GM23338 (cell line): ENCODE measurements around the gene CAMK1. TPM values are rescaled to one million over a fixed set of nuclear protein-coding genes. Genes with fewer than 3 reads are reported as not detected.
A peak's percentile ranks its signal among the peaks of the same experiment; 100 is the strongest.

Source experiments
- ATAC-seq: fragments of 200-7000 bp; cut with Tn5 transposase; 3 replicates; pipeline ENCODE4 v1.9.1; 2020
- DNase-seq: peaks from one replicate; pipeline ENCODE4 v3.0.0-alpha.2; 2015; ENCODE audit warnings: low spot score
- H2AFZ ChIP-seq: fragments of 200-600 bp; sonication (generic); 2 replicates; pipeline ENCODE4 v1.8.0; 2016; ENCODE audit warnings: antibody characterized with exemption, mild to moderate bottlenecking, moderate library complexity
- H3F3A ChIP-seq: fragments of 200-600 bp; sonication (generic); replicated peaks from 2 replicates; pipeline ENCODE4 v1.8.0; 2017; ENCODE audit warnings: antibody characterized with exemption, mixed run types, low read depth
- H3K27ac ChIP-seq: fragments of 200-600 bp; sonication (generic); 2 replicates; pipeline ENCODE4 v1.6.1; 2016; ENCODE audit warnings: low read depth
- H3K27me3 ChIP-seq: fragments of 200-600 bp; sonication (generic); 2 replicates; pipeline ENCODE4 v1.8.0; 2016; ENCODE audit warnings: mild to moderate bottlenecking, mixed run types, moderate library complexity; ENCODE audit not compliant: insufficient read depth
- H3K36me3 ChIP-seq: fragments of 200-600 bp; sonication (generic); 2 replicates; pipeline ENCODE4 v1.8.0; 2016; ENCODE audit warnings: mild to moderate bottlenecking; ENCODE audit not compliant: insufficient read depth
- H3K4me1 ChIP-seq: fragments of 200-600 bp; sonication (generic); 2 replicates; pipeline ENCODE4 v1.8.0; 2016; ENCODE audit warnings: mild to moderate bottlenecking, moderate library complexity; ENCODE audit not compliant: insufficient read depth
- H3K4me2 ChIP-seq: fragments of 200-600 bp; sonication (generic); 2 replicates; pipeline ENCODE4 v1.7.1; 2017; ENCODE audit warnings: mixed run types
- H3K4me3 ChIP-seq: fragments of 200-600 bp; sonication (generic); 2 replicates; pipeline ENCODE4 v1.6.1; 2016; ENCODE audit warnings: mixed run types
- H3K79me2 ChIP-seq: fragments of 200-600 bp; sonication (generic); replicated peaks from 2 replicates; pipeline ENCODE4 v1.8.0; 2017; ENCODE audit warnings: mild to moderate bottlenecking; ENCODE audit not compliant: insufficient read depth
- H3K9me2 ChIP-seq: fragments of 200-600 bp; sonication (generic); 2 replicates; pipeline ENCODE4 v1.8.0; 2017; ENCODE audit not compliant: insufficient read depth
- H4K20me1 ChIP-seq: fragments of 200-600 bp; sonication (generic); replicated peaks from 2 replicates; pipeline ENCODE4 v1.8.0; 2017; ENCODE audit warnings: mild to moderate bottlenecking; ENCODE audit not compliant: insufficient read depth
- H3K27ac Mint-ChIP-seq: 2 replicates; pipeline ENCODE4 v1.8.0; 2020; ENCODE audit warnings: inconsistent platforms, mild to moderate bottlenecking, moderate library complexity, mixed read lengths
- H3K27me3 Mint-ChIP-seq: 3 replicates; pipeline ENCODE4 v1.8.0; 2022; ENCODE audit warnings: low read depth, mild to moderate bottlenecking, moderate library complexity, mixed read lengths, inconsistent platforms; ENCODE audit not compliant: insufficient read depth, poor library complexity
- H3K36me3 Mint-ChIP-seq: 3 replicates; pipeline ENCODE4 v1.8.0; 2021; ENCODE audit warnings: low read depth, mild to moderate bottlenecking, inconsistent platforms, moderate library complexity, mixed read lengths
- H3K4me1 Mint-ChIP-seq: 3 replicates; pipeline ENCODE4 v1.8.0; 2020; ENCODE audit warnings: mild to moderate bottlenecking, inconsistent platforms, mixed read lengths
- H3K4me3 Mint-ChIP-seq: 3 replicates; pipeline ENCODE4 v1.8.0; 2021; ENCODE audit warnings: moderate library complexity, mild to moderate bottlenecking, inconsistent platforms, mixed read lengths
- H3K9me3 Mint-ChIP-seq: 3 replicates; pipeline ENCODE4 v1.8.0; 2020; ENCODE audit warnings: moderate library complexity, mild to moderate bottlenecking, inconsistent platforms, mixed read lengths
- CREB1 ChIP-seq: fragments of 250-450 bp; sonication (Bioruptor Pico); IDR thresholded peaks from 2 replicates; pipeline ENCODE4 v1.5.0; 2020; ENCODE audit warnings: low read depth, mild to moderate bottlenecking, moderate library complexity
- EZH2 ChIP-seq: fragments of 200-600 bp; sonication (generic); IDR thresholded peaks from one replicate; pipeline ENCODE4 v1.8.0; 2017; ENCODE audit warnings: antibody characterized with exemption, mild to moderate bottlenecking, low read depth; ENCODE audit not compliant: unreplicated experiment
- EZH2phosphoT487 ChIP-seq: fragments of 200-600 bp; sonication (generic); IDR thresholded peaks from one replicate; pipeline ENCODE4 v1.8.1; 2018; ENCODE audit warnings: antibody characterized with exemption; ENCODE audit not compliant: unreplicated experiment
- JUNB ChIP-seq: IDR thresholded peaks from one replicate; pipeline ENCODE4 v1.6.1; 2016; ENCODE audit warnings: antibody characterized with exemption; ENCODE audit not compliant: unreplicated experiment
- NANOG ChIP-seq: IDR thresholded peaks from 2 replicates; pipeline ENCODE4 v1.6.1; 2016; ENCODE audit warnings: antibody characterized with exemption, borderline replicate concordance
- POLR2AphosphoS5 ChIP-seq: IDR thresholded peaks from 2 replicates; pipeline ENCODE4 v1.6.1; 2016; ENCODE audit warnings: antibody characterized with exemption, low read depth
- polyA plus RNA-seq: library from polyadenylated mRNA; unstranded; fragments of >200 nt; fragmentation: Nextera tagmentation; extraction: Ambion mirVana; gene quantifications from 2 replicates; pipeline ENCODE4 v1.2.1, GENCODE V29; 2016
- total RNA-seq: library from RNA; depleted of rRNA; stranded (reverse); fragments of >200 nt; shearing (Covaris generic); gene quantifications from 2 replicates; pipeline ENCODE4 v1.2.3, GENCODE V29; 2014
- TF ChIP-seq, protein P1 (sequence below): IDR thresholded peaks from 2 replicates; pipeline ENCODE4 v1.6.1; 2016; ENCODE audit warnings: antibody characterized with exemption
- TF ChIP-seq, protein P2 (sequence below): fragments of 250-450 bp; sonication (Bioruptor Pico); IDR thresholded peaks from 2 replicates; pipeline ENCODE4 v1.5.0; 2020; ENCODE audit warnings: mild to moderate bottlenecking, moderate library complexity
- TF ChIP-seq, protein P3 (sequence below): IDR thresholded peaks from one replicate; pipeline ENCODE4 v1.6.1; 2018; ENCODE audit warnings: antibody characterized with exemption; ENCODE audit not compliant: unreplicated experiment

CAMK1 gene
- total and polyA plus RNA-seq, 2 experiments from 2014 or later, result 4.4 TPM

DNA sequence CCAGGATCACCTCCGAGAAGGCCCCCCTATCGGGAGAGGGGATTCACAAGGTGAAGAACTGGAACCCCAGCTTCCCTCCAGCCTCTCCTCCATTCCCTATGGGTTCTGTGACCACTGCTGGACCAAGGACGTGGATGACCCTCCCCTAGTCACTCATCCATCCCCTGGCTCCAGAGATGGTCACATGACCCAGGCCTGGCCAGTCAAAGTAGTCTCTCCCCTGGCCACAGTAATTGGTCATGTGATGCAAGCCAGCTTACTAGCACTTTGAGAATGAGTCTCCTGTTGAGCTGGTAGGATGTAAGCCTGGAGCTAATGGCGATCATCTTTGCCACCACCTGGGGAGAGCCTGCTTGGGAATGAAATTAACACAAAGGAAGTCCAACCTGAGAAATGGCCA is 3.9 kb downstream of the CAMK1 start:
- ATAC-seq (peak; percentile 5), DNase-seq (peak; percentile 25)
- Histone ChIP-seq H4K20me1 (no peaks in the 10 kb centered on the region), H3K4me1 (no peaks in the 10 kb centered on the region), H2AFZ (no peak overlapping the region), H3K4me3 (no peak overlapping the region), H3K9me2 (no peaks in the 10 kb centered on the region), H3F3A (no peaks in the 10 kb centered on the region), H3K79me2 (no peaks in the 10 kb centered on the region), H3K36me3 (no peaks in the 10 kb centered on the region), H3K4me2 (no peak overlapping the region), H3K27me3 (peaks cover 43% of the 10 kb centered on the region), H3K27ac (no peak overlapping the region)
- Mint-ChIP-seq H3K36me3 (peaks cover 3% of the 10 kb centered on the region; the same call in 2 of the 3 replicates), H3K27ac (no peak overlapping the region), H3K9me3 (no peaks in the 10 kb centered on the region), H3K27me3 (peaks cover 40% of the 10 kb centered on the region), H3K4me3 (no peak overlapping the region), H3K4me1 (peaks cover 18% of the 10 kb centered on the region)
- TF ChIP-seq, protein P1, sequence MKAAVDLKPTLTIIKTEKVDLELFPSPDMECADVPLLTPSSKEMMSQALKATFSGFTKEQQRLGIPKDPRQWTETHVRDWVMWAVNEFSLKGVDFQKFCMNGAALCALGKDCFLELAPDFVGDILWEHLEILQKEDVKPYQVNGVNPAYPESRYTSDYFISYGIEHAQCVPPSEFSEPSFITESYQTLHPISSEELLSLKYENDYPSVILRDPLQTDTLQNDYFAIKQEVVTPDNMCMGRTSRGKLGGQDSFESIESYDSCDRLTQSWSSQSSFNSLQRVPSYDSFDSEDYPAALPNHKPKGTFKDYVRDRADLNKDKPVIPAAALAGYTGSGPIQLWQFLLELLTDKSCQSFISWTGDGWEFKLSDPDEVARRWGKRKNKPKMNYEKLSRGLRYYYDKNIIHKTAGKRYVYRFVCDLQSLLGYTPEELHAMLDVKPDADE, result no peak
- TF ChIP-seq EZH2 (no peak), EZH2phosphoT487 (no peak)

DNA sequence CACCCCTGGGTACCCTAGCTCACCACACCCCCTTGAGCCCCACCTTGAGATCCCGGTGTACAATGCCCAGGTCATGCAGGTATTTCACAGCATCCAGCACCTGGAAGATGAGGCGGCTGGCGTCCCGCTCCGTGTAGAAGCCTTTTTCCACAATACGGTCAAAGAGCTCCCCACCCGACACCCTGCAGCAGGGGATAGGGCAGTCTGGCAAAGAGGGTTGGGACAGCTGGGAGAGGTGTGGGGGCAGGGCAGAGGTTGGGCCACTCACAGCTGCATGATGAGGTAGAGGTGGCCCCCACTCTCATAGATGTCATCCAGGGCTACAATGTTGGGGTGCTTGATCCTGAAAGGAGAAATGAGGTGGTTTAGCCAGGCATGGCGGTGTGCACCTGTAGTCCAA is 6.9 kb downstream of the CAMK1 start:
- H4K20me1 ChIP-seq, result no peaks in the 10 kb centered on the region; the same call in 1 of the 2 replicates
- peak; percentile 53 for ATAC-seq
- TF ChIP-seq POLR2AphosphoS5, result no peak
- TF ChIP-seq, protein P2, sequence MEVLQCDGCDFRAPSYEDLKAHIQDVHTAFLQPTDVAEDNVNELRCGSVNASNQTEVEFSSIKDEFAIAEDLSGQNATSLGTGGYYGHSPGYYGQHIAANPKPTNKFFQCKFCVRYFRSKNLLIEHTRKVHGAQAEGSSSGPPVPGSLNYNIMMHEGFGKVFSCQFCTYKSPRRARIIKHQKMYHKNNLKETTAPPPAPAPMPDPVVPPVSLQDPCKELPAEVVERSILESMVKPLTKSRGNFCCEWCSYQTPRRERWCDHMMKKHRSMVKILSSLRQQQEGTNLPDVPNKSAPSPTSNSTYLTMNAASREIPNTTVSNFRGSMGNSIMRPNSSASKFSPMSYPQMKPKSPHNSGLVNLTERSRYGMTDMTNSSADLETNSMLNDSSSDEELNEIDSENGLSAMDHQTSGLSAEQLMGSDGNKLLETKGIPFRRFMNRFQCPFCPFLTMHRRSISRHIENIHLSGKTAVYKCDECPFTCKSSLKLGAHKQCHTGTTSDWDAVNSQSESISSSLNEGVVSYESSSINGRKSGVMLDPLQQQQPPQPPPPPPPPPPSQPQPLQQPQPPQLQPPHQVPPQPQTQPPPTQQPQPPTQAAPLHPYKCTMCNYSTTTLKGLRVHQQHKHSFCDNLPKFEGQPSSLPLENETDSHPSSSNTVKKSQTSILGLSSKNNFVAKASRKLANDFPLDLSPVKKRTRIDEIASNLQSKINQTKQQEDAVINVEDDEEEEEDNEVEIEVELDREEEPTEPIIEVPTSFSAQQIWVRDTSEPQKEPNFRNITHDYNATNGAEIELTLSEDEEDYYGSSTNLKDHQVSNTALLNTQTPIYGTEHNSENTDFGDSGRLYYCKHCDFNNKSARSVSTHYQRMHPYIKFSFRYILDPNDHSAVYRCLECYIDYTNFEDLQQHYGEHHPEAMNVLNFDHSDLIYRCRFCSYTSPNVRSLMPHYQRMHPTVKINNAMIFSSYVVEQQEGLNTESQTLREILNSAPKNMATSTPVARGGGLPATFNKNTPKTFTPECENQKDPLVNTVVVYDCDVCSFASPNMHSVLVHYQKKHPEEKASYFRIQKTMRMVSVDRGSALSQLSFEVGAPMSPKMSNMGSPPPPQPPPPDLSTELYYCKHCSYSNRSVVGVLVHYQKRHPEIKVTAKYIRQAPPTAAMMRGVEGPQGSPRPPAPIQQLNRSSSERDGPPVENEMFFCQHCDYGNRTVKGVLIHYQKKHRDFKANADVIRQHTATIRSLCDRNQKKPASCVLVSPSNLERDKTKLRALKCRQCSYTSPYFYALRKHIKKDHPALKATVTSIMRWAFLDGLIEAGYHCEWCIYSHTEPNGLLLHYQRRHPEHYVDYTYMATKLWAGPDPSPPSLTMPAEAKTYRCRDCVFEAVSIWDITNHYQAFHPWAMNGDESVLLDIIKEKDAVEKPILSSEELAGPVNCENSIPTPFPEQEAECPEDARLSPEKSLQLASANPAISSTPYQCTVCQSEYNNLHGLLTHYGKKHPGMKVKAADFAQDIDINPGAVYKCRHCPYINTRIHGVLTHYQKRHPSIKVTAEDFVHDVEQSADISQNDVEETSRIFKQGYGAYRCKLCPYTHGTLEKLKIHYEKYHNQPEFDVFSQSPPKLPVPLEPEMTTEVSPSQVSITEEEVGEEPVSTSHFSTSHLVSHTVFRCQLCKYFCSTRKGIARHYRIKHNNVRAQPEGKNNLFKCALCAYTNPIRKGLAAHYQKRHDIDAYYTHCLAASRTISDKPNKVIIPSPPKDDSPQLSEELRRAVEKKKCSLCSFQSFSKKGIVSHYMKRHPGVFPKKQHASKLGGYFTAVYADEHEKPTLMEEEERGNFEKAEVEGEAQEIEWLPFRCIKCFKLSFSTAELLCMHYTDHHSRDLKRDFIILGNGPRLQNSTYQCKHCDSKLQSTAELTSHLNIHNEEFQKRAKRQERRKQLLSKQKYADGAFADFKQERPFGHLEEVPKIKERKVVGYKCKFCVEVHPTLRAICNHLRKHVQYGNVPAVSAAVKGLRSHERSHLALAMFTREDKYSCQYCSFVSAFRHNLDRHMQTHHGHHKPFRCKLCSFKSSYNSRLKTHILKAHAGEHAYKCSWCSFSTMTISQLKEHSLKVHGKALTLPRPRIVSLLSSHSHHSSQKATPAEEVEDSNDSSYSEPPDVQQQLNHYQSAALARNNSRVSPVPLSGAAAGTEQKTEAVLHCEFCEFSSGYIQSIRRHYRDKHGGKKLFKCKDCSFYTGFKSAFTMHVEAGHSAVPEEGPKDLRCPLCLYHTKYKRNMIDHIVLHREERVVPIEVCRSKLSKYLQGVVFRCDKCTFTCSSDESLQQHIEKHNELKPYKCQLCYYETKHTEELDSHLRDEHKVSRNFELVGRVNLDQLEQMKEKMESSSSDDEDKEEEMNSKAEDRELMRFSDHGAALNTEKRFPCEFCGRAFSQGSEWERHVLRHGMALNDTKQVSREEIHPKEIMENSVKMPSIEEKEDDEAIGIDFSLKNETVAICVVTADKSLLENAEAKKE, result no peak
- TF ChIP-seq, protein P1, result no peak
- TF ChIP-seq EZH2phosphoT487, result no peak
- TF ChIP-seq CREB1 (CRISPR knock-in tag), result no peak
- TF ChIP-seq, protein P3, sequence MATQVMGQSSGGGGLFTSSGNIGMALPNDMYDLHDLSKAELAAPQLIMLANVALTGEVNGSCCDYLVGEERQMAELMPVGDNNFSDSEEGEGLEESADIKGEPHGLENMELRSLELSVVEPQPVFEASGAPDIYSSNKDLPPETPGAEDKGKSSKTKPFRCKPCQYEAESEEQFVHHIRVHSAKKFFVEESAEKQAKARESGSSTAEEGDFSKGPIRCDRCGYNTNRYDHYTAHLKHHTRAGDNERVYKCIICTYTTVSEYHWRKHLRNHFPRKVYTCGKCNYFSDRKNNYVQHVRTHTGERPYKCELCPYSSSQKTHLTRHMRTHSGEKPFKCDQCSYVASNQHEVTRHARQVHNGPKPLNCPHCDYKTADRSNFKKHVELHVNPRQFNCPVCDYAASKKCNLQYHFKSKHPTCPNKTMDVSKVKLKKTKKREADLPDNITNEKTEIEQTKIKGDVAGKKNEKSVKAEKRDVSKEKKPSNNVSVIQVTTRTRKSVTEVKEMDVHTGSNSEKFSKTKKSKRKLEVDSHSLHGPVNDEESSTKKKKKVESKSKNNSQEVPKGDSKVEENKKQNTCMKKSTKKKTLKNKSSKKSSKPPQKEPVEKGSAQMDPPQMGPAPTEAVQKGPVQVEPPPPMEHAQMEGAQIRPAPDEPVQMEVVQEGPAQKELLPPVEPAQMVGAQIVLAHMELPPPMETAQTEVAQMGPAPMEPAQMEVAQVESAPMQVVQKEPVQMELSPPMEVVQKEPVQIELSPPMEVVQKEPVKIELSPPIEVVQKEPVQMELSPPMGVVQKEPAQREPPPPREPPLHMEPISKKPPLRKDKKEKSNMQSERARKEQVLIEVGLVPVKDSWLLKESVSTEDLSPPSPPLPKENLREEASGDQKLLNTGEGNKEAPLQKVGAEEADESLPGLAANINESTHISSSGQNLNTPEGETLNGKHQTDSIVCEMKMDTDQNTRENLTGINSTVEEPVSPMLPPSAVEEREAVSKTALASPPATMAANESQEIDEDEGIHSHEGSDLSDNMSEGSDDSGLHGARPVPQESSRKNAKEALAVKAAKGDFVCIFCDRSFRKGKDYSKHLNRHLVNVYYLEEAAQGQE, result no peak
- TF ChIP-seq NANOG, result no peak
- no peak for TF ChIP-seq JUNB

More for the DNA sequence above, 6.9 kb downstream of the CAMK1 start:
- Histone ChIP-seq H3K27me3 (peaks cover 15% of the 10 kb centered on the region; the same call in 1 of the 2 replicates), H2AFZ (no peak overlapping the region), H3K36me3 (no peaks in the 10 kb centered on the region; the same call in 1 of the 2 replicates), H3K4me3 (no peak overlapping the region), H3K79me2 (no peaks in the 10 kb centered on the region), H3K9me2 (no peaks in the 10 kb centered on the region), H3K4me1 (no peaks in the 10 kb centered on the region), H3F3A (no peaks in the 10 kb centered on the region), H3K4me2 (no peak overlapping the region), H3K27ac (no peak overlapping the region)
- no peak overlapping the region for H3K4me3 Mint-ChIP-seq
- H3K27me3 Mint-ChIP-seq, result peaks cover 22% of the 10 kb centered on the region
- peaks cover 11% of the 10 kb centered on the region; the same call in 1 of the 3 replicates for H3K4me1 Mint-ChIP-seq
- H3K36me3 Mint-ChIP-seq, result peaks cover 19% of the 10 kb centered on the region
- no peak for DNase-seq
- no peaks in the 10 kb centered on the region for H3K9me3 Mint-ChIP-seq
- no peak overlapping the region for H3K27ac Mint-ChIP-seq
